ENCODE results near the gene CFAP141.

- no peak for TF ChIP-seq POLR2AphosphoS5 (IDR thresholded peaks at IDR 0.05; ENCODE audit: low read depth, low read length)
- TF ChIP-seq POLR2A (IDR thresholded peaks at IDR 0.05; ENCODE audit: low read depth, low read length): no peak
Observed at GRCh38 chr1:154222518-154222917, 16.4 kb upstream of the CFAP141 start.
